ENCODE data around the gene DNAH1.

GRCh38 chr3:52395503-52395865 lies 79.4 kb downstream of the DNAH1 start:
- TF ChIP-seq CTCF (IDR thresholded peaks at IDR 0.05) (no peak), POLR2AphosphoS5 (IDR thresholded peaks at IDR 0.05; ENCODE audit: low read depth, low read length) (no peak)

Measured in Panc1 (cell line).